Measurements from ENCODE around the gene GATA2. TPM values are rescaled to one million over a fixed set of nuclear protein-coding genes. Genes with fewer than 3 reads are reported as not detected.
A peak's percentile ranks its signal among the peaks of the same experiment; 100 is the strongest.

The GATA2 gene
- 10 to 100 TPM; 17.8 to 97.0 (median 63.0) TPM for total RNA-seq

- H3K4me1 ChIP-seq = peaks cover 39 to 81% (median 50%) of the 10 kb centered on the region in 4 donors
- peak; percentile 20 to 90 for DNase-seq
- peaks cover 0 to 10% (median 2%) of the 10 kb centered on the region in 4 donors for H3K36me3 ChIP-seq
- peaks cover 0 to 74% (median 48%) of the 10 kb centered on the region in 4 donors for H3K27me3 ChIP-seq
- TF ChIP-seq EP300 (IDR thresholded peaks at IDR 0.05) (no peak), POLR2AphosphoS5 (IDR thresholded peaks at IDR 0.05) (no peak), POLR2A (IDR thresholded peaks at IDR 0.05) (peak in 2 of 4 donors; percentile 41 to 48), CTCF (IDR thresholded peaks at IDR 0.05) (peak in 2 of 6 experiments; percentile 7 to 17)
- WGBS, 2 donors = 1 to 5% methylated on average over 13 to 29 of the region's 78 CpGs
- no peak for ATAC-seq (ENCODE audit: low FRiP score in 2 of 2)
- H3K27ac ChIP-seq = peak within 1 kb of the TSS; percentile 89 to 94 (median 90)
- peak within 1 kb of the TSS; percentile 8 to 69 (median 58) for H3K4me3 ChIP-seq
- H3K9me3 ChIP-seq = no peaks in the 10 kb centered on the region
Measured at GRCh38 chr3:128492671-128493569, at the start of gene GATA2. Gene GATA2 (minus strand): TSS chr3:128493201. CDS start chr3:128487031, 6,170 bp downstream.

DNA sequence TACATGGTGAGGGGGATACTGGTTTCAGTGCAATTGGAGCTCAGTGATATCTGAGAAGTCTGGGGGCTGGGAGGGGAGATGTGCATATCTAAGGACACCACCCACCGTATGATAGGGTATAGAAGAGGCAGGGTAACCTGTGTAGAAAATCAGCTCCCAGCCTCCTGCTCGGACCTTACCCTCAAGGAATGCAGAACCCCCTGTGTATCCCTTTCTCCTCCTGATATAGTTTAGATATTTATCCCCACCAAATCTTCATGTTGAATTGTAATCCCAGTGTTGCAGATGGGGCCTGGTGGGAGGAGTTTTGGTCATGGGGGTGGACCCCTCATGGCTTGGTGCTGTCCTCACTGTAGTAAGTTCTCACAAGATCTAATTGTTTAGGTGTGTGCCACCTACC is 48.2 kb upstream of the GATA2 start:
- H3K36me3 ChIP-seq = no peaks in the 10 kb centered on the region
- DNase-seq (no peak), ATAC-seq (ENCODE audit: low FRiP score in 2 of 2) (peak in 1 of 2 donors; percentile 40)
- no peak overlapping the region for H3K4me3 ChIP-seq
- WGBS, 2 donors = 95 to 97% methylated on average over 2 of the region's 2 CpGs
- no peak overlapping the region for H3K27ac ChIP-seq
- H3K9me3 ChIP-seq = peaks cover 0 to 13% (median 4%) of the 10 kb centered on the region in 4 donors
- no peaks in the 10 kb centered on the region for H3K4me1 ChIP-seq
- H3K27me3 ChIP-seq = no peaks in the 10 kb centered on the region
- no peak for TF ChIP-seq EP300 (IDR thresholded peaks at IDR 0.05)

- H3K27ac ChIP-seq = no peak overlapping the region
- no peaks in the 10 kb centered on the region for H3K4me1 ChIP-seq
- H3K27me3 ChIP-seq = no peaks in the 10 kb centered on the region
- DNase-seq (no peak), ATAC-seq (ENCODE audit: low FRiP score in 2 of 2) (no peak)
- WGBS, 2 donors = 84 to 90% methylated on average over 3 of the region's 3 CpGs
- no peak for TF ChIP-seq POLR2AphosphoS5 (IDR thresholded peaks at IDR 0.05)
- no peak for TF ChIP-seq CTCF (IDR thresholded peaks at IDR 0.05)
- no peak for TF ChIP-seq EP300 (IDR thresholded peaks at IDR 0.05)
- TF ChIP-seq POLR2A (IDR thresholded peaks at IDR 0.05) = no peak
- H3K36me3 ChIP-seq = no peaks in the 10 kb centered on the region
- H3K9me3 ChIP-seq = peaks cover 0 to 13% (median 4%) of the 10 kb centered on the region in 4 donors
- H3K4me3 ChIP-seq = no peak overlapping the region
Measured at GRCh38 chr3:128539376-128539775, 46.4 kb upstream of the GATA2 start.

- ATAC-seq (ENCODE audit: low FRiP score in 2 of 2) (no peak), DNase-seq (no peak)
- peaks cover 0 to 8% (median 4%) of the 10 kb centered on the region in 4 donors for H3K4me1 ChIP-seq
- no peaks in the 10 kb centered on the region for H3K27me3 ChIP-seq
- H3K4me3 ChIP-seq = no peak overlapping the region
- H3K27ac ChIP-seq = no peak overlapping the region
- no peaks in the 10 kb centered on the region for H3K9me3 ChIP-seq
- TF ChIP-seq POLR2AphosphoS5 (IDR thresholded peaks at IDR 0.05) (no peak), POLR2A (IDR thresholded peaks at IDR 0.05) (no peak), CTCF (IDR thresholded peaks at IDR 0.05) (no peak), EP300 (IDR thresholded peaks at IDR 0.05) (no peak)
- WGBS, 2 donors = 73 to 77% methylated on average over 4 of the region's 4 CpGs
- H3K36me3 ChIP-seq = no peaks in the 10 kb centered on the region
Measured at GRCh38 chr3:128537091-128537703, 44.2 kb upstream of the GATA2 start.
